Measurements from ENCODE around the gene FADS3. TPM values are rescaled to one million over a fixed set of nuclear protein-coding genes. Genes with fewer than 3 reads are reported as not detected.

Gene FADS3
- total RNA-seq, 2 experiments from 2014 or later = 6.9 TPM

- no peaks in the 10 kb centered on the region for H3K27me3 Mint-ChIP-seq
- no peak for TF ChIP-seq CTCF (IDR thresholded peaks at IDR 0.05)
- POLR2A ChIA-PET = no interaction called here
- Histone ChIP-seq H3K27ac (ENCODE audit: low read depth in 1 of 2, low read length in 2 of 2) (no peak overlapping the region), H3K4me1 (ENCODE audit: insufficient read depth, low read length) (peaks cover 13% of the 10 kb centered on the region), H3K9me3 (ENCODE audit: control insufficient read depth in 1 of 2, insufficient read depth in 1 of 2, low read length in 2 of 2) (no peaks in the 10 kb centered on the region), H3K4me3 (ENCODE audit: low read length) (no peak overlapping the region), H3K36me3 (ENCODE audit: insufficient read depth, low read length) (no peaks in the 10 kb centered on the region), H3K27me3 (ENCODE audit: control insufficient read depth in 1 of 2, insufficient read depth in 2 of 2, low read length in 2 of 2) (no peaks in the 10 kb centered on the region)
- no peak overlapping the region for H3K4me3 Mint-ChIP-seq
- intact Hi-C loops (cut with DNase I, micrococcal nuclease) = no loop called here
- no peaks in the 10 kb centered on the region for H3K9me3 Mint-ChIP-seq
- ATAC-seq (ENCODE audit: poor library complexity) = no peak
- CTCF ChIA-PET = interaction anchor here (7.0 to 8.1 kb wide), 2 partner anchors 183 to 207 kb away, joined by 132 to 207 read pairs; no protein-coding TSS in a partner anchor
- no peaks in the 10 kb centered on the region for H3K36me3 Mint-ChIP-seq (ENCODE audit: low read depth)
- DNase-seq = no peak
- no peak overlapping the region for H3K27ac Mint-ChIP-seq
- peaks cover 6% of the 10 kb centered on the region for H3K4me1 Mint-ChIP-seq (ENCODE audit: low read depth)
Observed at GRCh38 chr11:61901397-61901796, 10.1 kb upstream of the FADS3 start.

GRCh38 chr11:61900251-61900650, 8.9 kb upstream of the FADS3 start:
- H3K4me1 ChIP-seq (ENCODE audit: insufficient read depth, low read length) = peaks cover 13% of the 10 kb centered on the region
- TF ChIP-seq CTCF (IDR thresholded peaks at IDR 0.05) = no peak
- H3K9me3 ChIP-seq (ENCODE audit: control insufficient read depth in 1 of 2, insufficient read depth in 1 of 2, low read length in 2 of 2) = no peaks in the 10 kb centered on the region
- H3K9me3 Mint-ChIP-seq = no peaks in the 10 kb centered on the region
- H3K4me1 Mint-ChIP-seq (ENCODE audit: low read depth) = peaks cover 6% of the 10 kb centered on the region
- H3K27ac ChIP-seq (ENCODE audit: low read depth in 1 of 2, low read length in 2 of 2) = no peak overlapping the region
- no peak overlapping the region for H3K4me3 ChIP-seq (ENCODE audit: low read length)
- DNase-seq (no peak), ATAC-seq (ENCODE audit: poor library complexity) (no peak)
- H3K27me3 Mint-ChIP-seq = no peaks in the 10 kb centered on the region
- no peaks in the 10 kb centered on the region for H3K36me3 ChIP-seq (ENCODE audit: insufficient read depth, low read length)
- ChIA-PET POLR2A (interaction anchor here (1.1 kb wide), 1 partner anchor 125 kb away, joined by 3 read pairs; no protein-coding TSS in a partner anchor), CTCF (interaction anchor here (3.7 to 8.1 kb wide), 3 partner anchors 47 to 209 kb away, joined by 44 to 207 read pairs (median 132); no protein-coding TSS in a partner anchor)
- no peak overlapping the region for H3K4me3 Mint-ChIP-seq
- intact Hi-C loops (cut with DNase I, micrococcal nuclease) = no loop called here
- no peaks in the 10 kb centered on the region for H3K36me3 Mint-ChIP-seq (ENCODE audit: low read depth)
- H3K27me3 ChIP-seq (ENCODE audit: control insufficient read depth in 1 of 2, insufficient read depth in 2 of 2, low read length in 2 of 2) = no peaks in the 10 kb centered on the region
- H3K27ac Mint-ChIP-seq = no peak overlapping the region

- intact Hi-C loops (cut with DNase I, micrococcal nuclease) = loop anchor here (1.0 to 5.0 kb wide), 7 partner anchors 48 to 209 kb away; partner anchors contain the start of gene FTH1 (in 2 of the 2)
- H3K4me3 Mint-ChIP-seq = no peak overlapping the region
- Histone ChIP-seq H3K27me3 (ENCODE audit: control insufficient read depth in 1 of 2, insufficient read depth in 2 of 2, low read length in 2 of 2) (no peaks in the 10 kb centered on the region), H3K4me3 (ENCODE audit: low read length) (no peak overlapping the region), H3K9me3 (ENCODE audit: control insufficient read depth in 1 of 2, insufficient read depth in 1 of 2, low read length in 2 of 2) (no peaks in the 10 kb centered on the region), H3K36me3 (ENCODE audit: insufficient read depth, low read length) (no peaks in the 10 kb centered on the region), H3K27ac (ENCODE audit: low read depth in 1 of 2, low read length in 2 of 2) (no peak overlapping the region), H3K4me1 (ENCODE audit: insufficient read depth, low read length) (peaks cover 9% of the 10 kb centered on the region)
- peaks cover 6% of the 10 kb centered on the region for H3K4me1 Mint-ChIP-seq (ENCODE audit: low read depth)
- H3K36me3 Mint-ChIP-seq (ENCODE audit: low read depth) = no peaks in the 10 kb centered on the region
- ChIA-PET POLR2A (interaction anchor here (0.6 to 1.6 kb wide), 7 partner anchors 8 to 209 kb away, joined by 3 to 12 read pairs (median 3); partner anchors contain the start of genes FADS3 and FTH1), CTCF (interaction anchor here (0.6 to 8.1 kb wide), 41 partner anchors 9 to 225 kb away, joined by 3 to 207 read pairs (median 4); partner anchors contain the start of genes FADS3, FTH1 and INCENP)
- no peak overlapping the region for H3K27ac Mint-ChIP-seq
- TF ChIP-seq CTCF (IDR thresholded peaks at IDR 0.05) = peak; percentile 98
- H3K9me3 Mint-ChIP-seq = no peaks in the 10 kb centered on the region
- no peaks in the 10 kb centered on the region for H3K27me3 Mint-ChIP-seq
- ATAC-seq (ENCODE audit: poor library complexity) (peak; percentile 98), DNase-seq (peak; percentile 87 to 97 (median 93))
Observed at GRCh38 chr11:61899146-61899841, 7.9 kb upstream of the FADS3 start.

Data from CD4-positive, alpha-beta T cell (primary cell).